Naive thymus-derived CD4-positive, alpha-beta T cell (primary cell): ENCODE results near the gene ACP1. TPM values are rescaled to one million over a fixed set of nuclear protein-coding genes. Genes with fewer than 3 reads are reported as not detected.

ENCODE experiments used
- polyA plus RNA-seq, 2 donors: library from polyadenylated mRNA; unstranded; fragments of 300-500 nt; fragmentation: Illumina TruSeq; gene quantifications; one replicate each; pipeline ENCODE4 v1.2.3, GENCODE V29; 2021
- total RNA-seq, 6 experiments: library from RNA in 5 of 6; stranded (reverse) in 5 of 6; gene quantifications; 1 replicate in 5 of 6; 2 replicates in 1 of 6; pipeline ENCODE4 v1.2.3 and lab custom pipeline; 2021 to 2026

ACP1 gene
- total and polyA plus RNA-seq, 7 experiments from 2014 or later, result 61.1 to 199 (median 91.3) TPM

Other genes starting within 250 kb of the ACP1 start
- 1 to 10 TPM in 1 of 5 experiments, under 1 TPM in 3, not detected in 1; 0.11 to 1.5 (median 0.19) TPM for gene FAM110C, start 218.4 kb upstream of the ACP1 start, total RNA-seq
- under 1 TPM in 1 of 2 donors, not detected in 1; 0.06 TPM for gene FAM110C, start 218.4 kb upstream of the ACP1 start, polyA plus RNA-seq
- gene SH3YL1, start 915 bp upstream of the ACP1 start, total RNA-seq, result 10 to 100 TPM; 16.5 to 94.1 (median 52.2) TPM
- 10 to 100 TPM; 33.5 to 60.9 TPM for gene SH3YL1, start 915 bp upstream of the ACP1 start, polyA plus RNA-seq
- gene ALKAL2, start 23.1 kb downstream of the ACP1 start, total RNA-seq, result under 1 TPM in 1 of 5 experiments, not detected in 4; 0.49 TPM
- under 1 TPM in 1 of 2 donors, not detected in 1; 0.18 TPM for gene ALKAL2, start 23.1 kb downstream of the ACP1 start, polyA plus RNA-seq